OCI-LY3 (cell line): ENCODE data around the gene EDA.

Experiments
- EZH2phosphoT487 ChIP-seq: fragments of 200-600 bp; shearing (Covaris generic); IDR thresholded peaks from 2 replicates; pipeline ENCODE4 v1.6.1; 2018; ENCODE audit warnings: antibody characterized with exemption, mixed run types, low read depth
- TF ChIP-seq, protein P1 (sequence below): fragments of 200-600, 300-600 bp; sonication (generic); IDR thresholded peaks from 2 replicates; pipeline ENCODE4 v1.5.1; 2014; ENCODE audit warnings: antibody characterized with exemption, low read length, low read depth

DNA sequence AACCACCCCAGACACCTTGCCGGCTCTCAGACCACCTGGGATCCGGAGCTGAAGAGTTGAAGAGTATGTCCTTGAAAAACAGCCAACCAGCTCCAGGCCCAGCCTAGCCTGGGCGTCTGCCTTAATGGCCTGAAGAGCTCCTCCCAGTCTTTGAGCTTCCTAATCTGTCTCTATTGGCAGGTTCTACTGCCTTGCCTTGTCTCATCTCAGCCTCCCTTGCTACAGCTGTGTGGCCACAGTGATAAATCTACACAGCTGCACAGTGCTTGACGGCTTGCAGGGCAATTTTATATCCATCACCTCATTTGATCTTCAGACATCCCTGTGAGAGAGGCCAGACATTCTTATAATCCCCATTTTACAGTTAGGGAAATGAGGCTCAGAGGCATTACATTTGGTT is 413.9 kb downstream of the EDA start:
- TF ChIP-seq, protein P1, sequence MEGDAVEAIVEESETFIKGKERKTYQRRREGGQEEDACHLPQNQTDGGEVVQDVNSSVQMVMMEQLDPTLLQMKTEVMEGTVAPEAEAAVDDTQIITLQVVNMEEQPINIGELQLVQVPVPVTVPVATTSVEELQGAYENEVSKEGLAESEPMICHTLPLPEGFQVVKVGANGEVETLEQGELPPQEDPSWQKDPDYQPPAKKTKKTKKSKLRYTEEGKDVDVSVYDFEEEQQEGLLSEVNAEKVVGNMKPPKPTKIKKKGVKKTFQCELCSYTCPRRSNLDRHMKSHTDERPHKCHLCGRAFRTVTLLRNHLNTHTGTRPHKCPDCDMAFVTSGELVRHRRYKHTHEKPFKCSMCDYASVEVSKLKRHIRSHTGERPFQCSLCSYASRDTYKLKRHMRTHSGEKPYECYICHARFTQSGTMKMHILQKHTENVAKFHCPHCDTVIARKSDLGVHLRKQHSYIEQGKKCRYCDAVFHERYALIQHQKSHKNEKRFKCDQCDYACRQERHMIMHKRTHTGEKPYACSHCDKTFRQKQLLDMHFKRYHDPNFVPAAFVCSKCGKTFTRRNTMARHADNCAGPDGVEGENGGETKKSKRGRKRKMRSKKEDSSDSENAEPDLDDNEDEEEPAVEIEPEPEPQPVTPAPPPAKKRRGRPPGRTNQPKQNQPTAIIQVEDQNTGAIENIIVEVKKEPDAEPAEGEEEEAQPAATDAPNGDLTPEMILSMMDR = no peak
- TF ChIP-seq EZH2phosphoT487 = no peak
